22Rv1 (cell line): ENCODE results near the gene PRXL2B.

Source experiments
- ZFX ChIP-seq: fragments of 450-650 bp; IDR thresholded peaks from 2 replicates; pipeline ENCODE4 v1.6.1; 2017; ENCODE audit warnings: antibody characterized with exemption, borderline replicate concordance
- TF ChIP-seq, protein P1 (sequence below): fragments of 450-650 bp; IDR thresholded peaks from 2 replicates; pipeline ENCODE4 v1.5.1; 2017; ENCODE audit warnings: mild to moderate bottlenecking

- TF ChIP-seq, protein P1, sequence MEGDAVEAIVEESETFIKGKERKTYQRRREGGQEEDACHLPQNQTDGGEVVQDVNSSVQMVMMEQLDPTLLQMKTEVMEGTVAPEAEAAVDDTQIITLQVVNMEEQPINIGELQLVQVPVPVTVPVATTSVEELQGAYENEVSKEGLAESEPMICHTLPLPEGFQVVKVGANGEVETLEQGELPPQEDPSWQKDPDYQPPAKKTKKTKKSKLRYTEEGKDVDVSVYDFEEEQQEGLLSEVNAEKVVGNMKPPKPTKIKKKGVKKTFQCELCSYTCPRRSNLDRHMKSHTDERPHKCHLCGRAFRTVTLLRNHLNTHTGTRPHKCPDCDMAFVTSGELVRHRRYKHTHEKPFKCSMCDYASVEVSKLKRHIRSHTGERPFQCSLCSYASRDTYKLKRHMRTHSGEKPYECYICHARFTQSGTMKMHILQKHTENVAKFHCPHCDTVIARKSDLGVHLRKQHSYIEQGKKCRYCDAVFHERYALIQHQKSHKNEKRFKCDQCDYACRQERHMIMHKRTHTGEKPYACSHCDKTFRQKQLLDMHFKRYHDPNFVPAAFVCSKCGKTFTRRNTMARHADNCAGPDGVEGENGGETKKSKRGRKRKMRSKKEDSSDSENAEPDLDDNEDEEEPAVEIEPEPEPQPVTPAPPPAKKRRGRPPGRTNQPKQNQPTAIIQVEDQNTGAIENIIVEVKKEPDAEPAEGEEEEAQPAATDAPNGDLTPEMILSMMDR = no peak
- TF ChIP-seq ZFX = no peak
These were observed 31.4 kb downstream of the PRXL2B start for GRCh38 chr1:2617971-2618470.
